HepG2 (cell line): ENCODE data around the gene OR4K2. TPM values are rescaled to one million over a fixed set of nuclear protein-coding genes. Genes with fewer than 3 reads are reported as not detected.

Experiments used
- ATAC-seq: fragments of 200-7000 bp; cut with Tn5 transposase; 3 replicates; pipeline ENCODE4 v1.9.1; 2020; ENCODE audit warnings: mild to moderate bottlenecking, moderate library complexity
- BruUV-seq: library from RNA; stranded (reverse); fragments of 400-500 nt; replicated peaks from 2 replicates; lab custom pipeline; 2021; lab: Mats Ljungman, UMichigan
- CTCF ChIA-PET: fragments of 300-600 bp; formaldehyde crosslinking; extraction: SDS; loops from one replicate; lab custom pipeline; 2021; ENCODE audit warnings: low total read pairs, inconsistent platforms, low intra/inter-chr PET ratio; lab: Yijun Ruan, JAX
- POLR2A ChIA-PET: fragments of 350-600 bp; sonication (Branson Sonifier 250); formaldehyde crosslinking; loops from one replicate; lab custom pipeline; 2020; ENCODE audit warnings: antibody characterized with exemption, inconsistent platforms; lab: Yijun Ruan, JAX
- DNase-seq: peaks from one replicate; pipeline ENCODE4 v3.0.0-alpha.2; 2015; ENCODE audit warnings: low spot score
- FAIRE-seq: peaks from 3 replicates; lab custom pipeline; 2011; peaks lifted over from hg19 to GRCh38; lab: Jason Lieb, UNC
- H2AFZ ChIP-seq: one replicate; pipeline ENCODE4 v1.6.1; 2011; ENCODE audit warnings: low read length, inconsistent platforms
- H3K27ac ChIP-seq: fragments of 300-600 bp; 3 replicates; pipeline ENCODE4 v1.8.0; 2011; ENCODE audit warnings: mixed run types, mild to moderate bottlenecking, mixed read lengths, low read length, inconsistent platforms; ENCODE audit not compliant: insufficient read depth; ENCODE audit errors: extremely low read length
- H3K27me3 ChIP-seq, 2 experiments: fragments of 200-600 bp in 1 of 2; 2 replicates in 1 of 2; 3 replicates in 1 of 2; pipeline versions ENCODE4 v1.6.0 to v1.8.0; 2011; ENCODE audit warnings: low read length in 2 of 2, mild to moderate bottlenecking in 2 of 2, moderate library complexity in 2 of 2, inconsistent platforms in 1 of 2; ENCODE audit not compliant: insufficient read depth in 2 of 2, control insufficient read depth in 1 of 2
- H3K36me3 ChIP-seq, 2 experiments: fragments of 200-600 bp in 1 of 2; replicated peaks in 1 of 2; 2 replicates in 1 of 2; 3 replicates in 1 of 2; pipeline versions ENCODE4 v1.5.1 to v1.8.0; 2011; ENCODE audit warnings: low read length in 2 of 2, inconsistent platforms in 1 of 2; ENCODE audit not compliant: insufficient read depth in 2 of 2, control insufficient read depth in 1 of 2
- H3K4me1 ChIP-seq: 2 replicates; pipeline ENCODE4 v1.5.1; 2012; ENCODE audit warnings: low read length, inconsistent platforms; ENCODE audit not compliant: insufficient read depth
- H3K4me2 ChIP-seq: 2 replicates; pipeline ENCODE4 v1.6.0; 2011; ENCODE audit warnings: low read depth, low read length, inconsistent platforms
- H3K4me3 ChIP-seq, 3 experiments: fragments of 200-600 bp in 1 of 3; sonication (generic), shearing (Covaris generic) in 1 of 3; replicated peaks in 1 of 3; 2 replicates each; pipeline ENCODE4 v1.5.1; 2011 to 2016; ENCODE audit warnings: low read length in 3 of 3, inconsistent platforms in 2 of 3, low read depth in 2 of 3, mild to moderate bottlenecking in 2 of 3, control low read depth in 1 of 3, mixed read lengths in 1 of 3; ENCODE audit not compliant: insufficient read depth in 1 of 3
- H3K79me2 ChIP-seq: one replicate; pipeline ENCODE4 v1.6.1; 2011; ENCODE audit warnings: low read length, inconsistent platforms; ENCODE audit not compliant: insufficient read depth
- H3K9ac ChIP-seq: 2 replicates; pipeline ENCODE4 v1.6.0; 2011; ENCODE audit warnings: mild to moderate bottlenecking, low read depth, low read length, inconsistent platforms; ENCODE audit not compliant: insufficient read depth
- H3K9me3 ChIP-seq: 2 replicates; pipeline ENCODE4 v1.5.1; 2012; ENCODE audit warnings: mild to moderate bottlenecking, low read length
- H4K20me1 ChIP-seq: 2 replicates; pipeline ENCODE4 v1.6.0; 2011; ENCODE audit warnings: inconsistent platforms, mild to moderate bottlenecking, low read length, moderate library complexity; ENCODE audit not compliant: insufficient read depth
- BHLHE40 ChIP-seq: IDR thresholded peaks from 2 replicates; pipeline ENCODE4 v1.6.1; 2011; ENCODE audit warnings: low read length, improper control_type of control experiment
- BORCS8-MEF2B ChIP-seq: sonication (generic); formaldehyde crosslinking; IDR thresholded peaks from 2 replicates; pipeline ENCODE4 v1.8.0; 2022; ENCODE audit warnings: mild to moderate bottlenecking, missing genetic modification reagents
- CREB3 ChIP-seq: sonication (generic); formaldehyde crosslinking; IDR thresholded peaks from 2 replicates; pipeline ENCODE4 v1.5.0; 2020; ENCODE audit warnings: missing genetic modification reagents
- GATAD1 ChIP-seq: IDR thresholded peaks from 2 replicates; pipeline ENCODE4 v1.6.1; 2016; ENCODE audit warnings: missing genetic modification reagents, missing compliant biosample characterization
- GFI1 ChIP-seq: sonication (generic); formaldehyde crosslinking; IDR thresholded peaks from 2 replicates; pipeline ENCODE4 v1.5.0; 2020; ENCODE audit warnings: missing genetic modification reagents, mild to moderate bottlenecking, borderline replicate concordance
- IRX3 ChIP-seq: sonication (generic); formaldehyde crosslinking; IDR thresholded peaks from 2 replicates; pipeline ENCODE4 v1.8.1; 2023; ENCODE audit warnings: mild to moderate bottlenecking, low read depth, missing genetic modification reagents, borderline replicate concordance
- PHB2 ChIP-seq: fragments of 450-650 bp; IDR thresholded peaks from 2 replicates; pipeline ENCODE4 v1.6.1; 2018; ENCODE audit not compliant: partially characterized antibody
- SAP130 ChIP-seq: IDR thresholded peaks from 2 replicates; pipeline ENCODE4 v1.6.1; 2016; ENCODE audit warnings: low read depth
- SP1 ChIP-seq, 2 experiments: fragments of 450-650 bp in 1 of 2; sonication (generic) in 1 of 2; formaldehyde crosslinking in 1 of 2; IDR thresholded peaks; 2 replicates each; pipeline versions ENCODE4 v1.4.0 to v1.6.1; 2016 to 2020; ENCODE audit warnings: missing genetic modification reagents in 1 of 2
- SRF ChIP-seq: IDR thresholded peaks from 2 replicates; pipeline ENCODE4 v1.6.1; 2011; ENCODE audit warnings: mild to moderate bottlenecking, low read depth, low read length, moderate library complexity
- TMF1 ChIP-seq: sonication (generic); formaldehyde crosslinking; IDR thresholded peaks from 2 replicates; pipeline ENCODE4 v1.8.1; 2022; ENCODE audit warnings: low read depth, missing genetic modification reagents
- TSC22D2 ChIP-seq: sonication (generic); formaldehyde crosslinking; IDR thresholded peaks from 2 replicates; pipeline ENCODE4 v1.5.1; 2020; ENCODE audit warnings: missing genetic modification reagents, mild to moderate bottlenecking, borderline replicate concordance
- XRCC5 ChIP-seq: fragments of 200-400 bp; formaldehyde crosslinking; optimal IDR thresholded peaks from 2 replicates; pipeline ENCODE3; 2017; ENCODE audit warnings: mild to moderate bottlenecking, low read length
- ZKSCAN5 ChIP-seq: sonication (generic); formaldehyde crosslinking; IDR thresholded peaks from 2 replicates; pipeline ENCODE4 v1.5.1; 2020; ENCODE audit warnings: mild to moderate bottlenecking, missing genetic modification reagents
- ZKSCAN8 ChIP-seq: IDR thresholded peaks from 2 replicates; pipeline ENCODE4 v1.6.1; 2016; ENCODE audit warnings: borderline replicate concordance, missing genetic modification reagents, missing compliant biosample characterization
- ZNF260 ChIP-seq: sonication (generic); formaldehyde crosslinking; IDR thresholded peaks from 2 replicates; pipeline ENCODE4 v1.4.0; 2020; ENCODE audit warnings: missing genetic modification reagents, low read depth, mild to moderate bottlenecking, borderline replicate concordance
- ZNF672 ChIP-seq: sonication (generic); formaldehyde crosslinking; IDR thresholded peaks from 2 replicates; pipeline ENCODE4 v1.8.1; 2022; ENCODE audit warnings: missing genetic modification reagents
- ZSCAN31 ChIP-seq: sonication (generic); formaldehyde crosslinking; IDR thresholded peaks from 2 replicates; pipeline ENCODE4 v1.5.0; 2020; ENCODE audit warnings: low read depth, mild to moderate bottlenecking, missing genetic modification reagents
- WGBS: methylation state at CpG from one replicate; pipeline ENCODE4 v1.1.6; 2017; ENCODE audit warnings: low lambda C conversion rate; 5-methylcytosine and 5-hydroxymethylcytosine counted together
- in situ Hi-C: cut with HindIII; loops from 2 replicates; pipeline ENCODE4 v1.10.0; 2017; ENCODE audit warnings: low pct_unique_long_range_greater_than_20kb; ENCODE audit not compliant: extremely low pct_ligation_motif_present
- intact Hi-C: fragments of 100-400 bp; cut with micrococcal nuclease; formaldehyde crosslinking; loops from one replicate; pipeline ENCODE4 v1.10.0; 2022; ENCODE audit not compliant: unreplicated experiment
- polyA plus RNA-seq, 8 experiments: library from polyadenylated mRNA; depleted of rRNA in 3 of 8; stranded (reverse) in 7 of 8; unstranded in 1 of 8; fragments of >200 nt; fragmentation: Illumina TruSeq in 4 of 8; extraction: Trizol in 4 of 8; gene quantifications; 2 replicates each; pipeline versions ENCODE4 v1.2.1 to v1.2.3, GENCODE V29; 2011 to 2016; ENCODE audit warnings: low read depth in 4 of 8, missing spikeins in 1 of 8, mixed read lengths in 1 of 8; ENCODE audit not compliant: insufficient read depth in 1 of 8
- total RNA-seq, 5 experiments: library from RNA; depleted of rRNA; stranded (reverse); fragments of >200 nt; fragmentation: Illumina TruSeq; extraction: Trizol; gene quantifications; 2 replicates each; pipeline ENCODE4 v1.2.3, GENCODE V29; 2016; ENCODE audit warnings: low read depth in 1 of 5
- TF ChIP-seq, protein P1 (sequence below): sonication (generic); formaldehyde crosslinking; IDR thresholded peaks from 2 replicates; pipeline ENCODE4 v1.8.0; 2022; ENCODE audit warnings: missing genetic modification reagents, mild to moderate bottlenecking, moderate library complexity, borderline replicate concordance

Gene OR4K2
- total and polyA plus RNA-seq, 2 of the 13 experiments (the other 11 are each of a cell fraction or from before 2014, with no cell fraction given): not detected

DNA sequence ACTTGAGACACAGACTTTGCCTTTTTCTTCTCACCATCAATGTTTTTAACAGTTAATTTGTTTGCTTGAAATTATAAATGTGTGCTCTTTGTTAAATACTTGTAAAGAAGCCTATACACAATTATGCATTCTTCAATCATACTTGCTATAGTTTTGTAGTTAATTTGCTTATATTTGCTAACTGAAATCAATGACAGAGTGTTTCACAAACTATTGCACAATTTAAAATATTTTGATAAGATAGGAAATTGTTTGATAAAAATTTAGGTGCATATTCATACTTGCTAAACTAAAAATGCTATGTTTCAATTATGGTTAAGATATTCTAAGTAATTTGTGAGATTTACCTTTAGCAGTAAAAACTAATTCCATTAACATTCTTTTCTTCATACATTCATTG, 31.7 kb downstream of the OR4K2 start:
- POLR2A ChIA-PET: no interaction called here
- H3K27me3 ChIP-seq: no peaks in the 10 kb centered on the region
- no peak for TF ChIP-seq TMF1 (CRISPR knock-in tag)
- TF ChIP-seq SAP130: no peak
- TF ChIP-seq BHLHE40: no peak
- TF ChIP-seq ZSCAN31: no peak
- TF ChIP-seq XRCC5: no peak
- TF ChIP-seq GFI1 (CRISPR knock-in tag): no peak
- TF ChIP-seq GATAD1 (CRISPR knock-in tag): no peak
- FAIRE-seq (no peak), DNase-seq (no peak), ATAC-seq (no peak)
- no peak overlapping the region for H2AFZ ChIP-seq
- CTCF ChIA-PET: no interaction called here
- H3K9me3 ChIP-seq: no peaks in the 10 kb centered on the region
- no peak overlapping the region for H3K27ac ChIP-seq
- H3K4me3 ChIP-seq: no peak overlapping the region
- BruUV-seq: no TSS peak
- no peak overlapping the region for H3K9ac ChIP-seq
- H3K36me3 ChIP-seq: no peaks in the 10 kb centered on the region
- H3K4me1 ChIP-seq: no peaks in the 10 kb centered on the region
- in situ Hi-C loops: no loop called here
- intact Hi-C loops: no loop called here
- no peaks in the 10 kb centered on the region for H3K79me2 ChIP-seq
- no peak overlapping the region for H3K4me2 ChIP-seq
- H4K20me1 ChIP-seq: no peaks in the 10 kb centered on the region

DNA sequence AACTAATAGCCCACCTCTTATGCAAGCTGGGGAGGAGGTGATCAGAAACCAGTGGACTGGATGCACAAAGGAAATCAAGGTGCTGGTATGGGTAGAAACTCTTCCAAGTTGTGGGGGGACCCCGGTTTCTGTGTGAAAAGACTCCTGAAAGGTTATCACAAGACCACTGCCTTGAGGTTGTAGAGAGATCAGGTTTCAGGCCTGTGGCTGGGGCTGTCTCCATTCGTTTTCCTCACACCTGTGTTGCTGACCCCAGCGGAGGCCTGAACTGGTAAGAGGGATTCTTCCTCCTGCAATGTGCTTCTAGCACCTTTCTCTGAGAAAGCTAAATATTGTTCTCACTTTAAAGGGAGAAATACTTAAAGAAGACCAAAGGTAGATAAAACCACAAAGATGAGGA, 36.2 kb downstream of the OR4K2 start:
- no peak overlapping the region for H3K9ac ChIP-seq
- ChIA-PET CTCF (no interaction called here), POLR2A (no interaction called here)
- in situ Hi-C loops: no loop called here
- no peaks in the 10 kb centered on the region for H3K4me1 ChIP-seq
- ATAC-seq (no peak), DNase-seq (no peak), FAIRE-seq (no peak)
- no peak overlapping the region for H3K4me2 ChIP-seq
- no peaks in the 10 kb centered on the region for H3K79me2 ChIP-seq
- no peaks in the 10 kb centered on the region for H3K36me3 ChIP-seq
- no peak overlapping the region for H2AFZ ChIP-seq
- 7% methylated on average over 3 of the region's 3 CpGs for WGBS
- no peak overlapping the region for H3K4me3 ChIP-seq
- intact Hi-C loops: no loop called here
- no peak overlapping the region for H3K27ac ChIP-seq
- H4K20me1 ChIP-seq: no peaks in the 10 kb centered on the region
- H3K27me3 ChIP-seq: no peaks in the 10 kb centered on the region
- BruUV-seq: no TSS peak
- no peaks in the 10 kb centered on the region for H3K9me3 ChIP-seq
- TF ChIP-seq ZNF260: no peak
- TF ChIP-seq PHB2: no peak
- TF ChIP-seq, protein P1, sequence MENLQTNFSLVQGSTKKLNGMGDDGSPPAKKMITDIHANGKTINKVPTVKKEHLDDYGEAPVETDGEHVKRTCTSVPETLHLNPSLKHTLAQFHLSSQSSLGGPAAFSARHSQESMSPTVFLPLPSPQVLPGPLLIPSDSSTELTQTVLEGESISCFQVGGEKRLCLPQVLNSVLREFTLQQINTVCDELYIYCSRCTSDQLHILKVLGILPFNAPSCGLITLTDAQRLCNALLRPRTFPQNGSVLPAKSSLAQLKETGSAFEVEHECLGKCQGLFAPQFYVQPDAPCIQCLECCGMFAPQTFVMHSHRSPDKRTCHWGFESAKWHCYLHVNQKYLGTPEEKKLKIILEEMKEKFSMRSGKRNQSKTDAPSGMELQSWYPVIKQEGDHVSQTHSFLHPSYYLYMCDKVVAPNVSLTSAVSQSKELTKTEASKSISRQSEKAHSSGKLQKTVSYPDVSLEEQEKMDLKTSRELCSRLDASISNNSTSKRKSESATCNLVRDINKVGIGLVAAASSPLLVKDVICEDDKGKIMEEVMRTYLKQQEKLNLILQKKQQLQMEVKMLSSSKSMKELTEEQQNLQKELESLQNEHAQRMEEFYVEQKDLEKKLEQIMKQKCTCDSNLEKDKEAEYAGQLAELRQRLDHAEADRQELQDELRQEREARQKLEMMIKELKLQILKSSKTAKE: no peak
- no peak for TF ChIP-seq SRF
- TF ChIP-seq TSC22D2 (CRISPR knock-in tag): no peak
- no peak for TF ChIP-seq SP1 (IDR thresholded peaks at IDR 0.05)
- TF ChIP-seq SP1 (CRISPR knock-in tag; IDR thresholded peaks at IDR 0.05): no peak
- no peak for TF ChIP-seq BORCS8-MEF2B (CRISPR knock-in tag)
- no peak for TF ChIP-seq IRX3 (CRISPR knock-in tag)
- TF ChIP-seq ZKSCAN8 (CRISPR knock-in tag): no peak
- TF ChIP-seq ZNF672 (CRISPR knock-in tag): no peak
- no peak for TF ChIP-seq ZKSCAN5
- TF ChIP-seq CREB3 (CRISPR knock-in tag): no peak
